GM21576 (cell line): ENCODE results near the gene FAM124A.

Experiments used
- ATAC-seq: cut with Tn5 transposase; IDR thresholded peaks from one replicate; pipeline ENCODE4 v1.9.1; 2021; ENCODE audit warnings: mild to moderate bottlenecking, moderate library complexity; ENCODE audit not compliant: unreplicated experiment

Gene FAM124A

GRCh38 chr13:51240958-51241357 is 18.8 kb downstream of the FAM124A start:
- no peak for ATAC-seq

- ATAC-seq = no peak
Observed at GRCh38 chr13:51241720-51242119, 19.5 kb downstream of the FAM124A start.

- no peak for ATAC-seq
Observed at GRCh38 chr13:51243227-51243626, 21.0 kb downstream of the FAM124A start.

DNA sequence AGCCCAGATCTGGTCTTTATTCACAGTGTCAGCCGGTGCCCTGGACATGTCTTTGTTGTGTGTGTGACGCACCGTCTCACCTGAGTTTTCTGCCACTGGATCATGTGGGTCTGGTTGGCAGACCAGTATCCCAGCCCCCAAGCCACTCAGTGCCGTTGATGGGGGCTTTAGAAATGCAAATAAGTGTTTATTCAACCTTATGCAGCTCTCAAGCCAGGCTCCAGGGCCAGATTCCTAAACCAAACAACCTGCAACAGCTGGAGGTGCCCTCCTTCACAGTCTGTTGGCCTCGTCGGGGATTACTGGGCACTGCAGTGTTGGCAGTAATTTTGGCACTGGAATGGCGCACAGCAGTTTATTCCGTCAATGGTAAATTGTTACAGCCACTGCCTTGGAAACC is 21.6 kb downstream of the FAM124A start:
- no peak for ATAC-seq

DNA sequence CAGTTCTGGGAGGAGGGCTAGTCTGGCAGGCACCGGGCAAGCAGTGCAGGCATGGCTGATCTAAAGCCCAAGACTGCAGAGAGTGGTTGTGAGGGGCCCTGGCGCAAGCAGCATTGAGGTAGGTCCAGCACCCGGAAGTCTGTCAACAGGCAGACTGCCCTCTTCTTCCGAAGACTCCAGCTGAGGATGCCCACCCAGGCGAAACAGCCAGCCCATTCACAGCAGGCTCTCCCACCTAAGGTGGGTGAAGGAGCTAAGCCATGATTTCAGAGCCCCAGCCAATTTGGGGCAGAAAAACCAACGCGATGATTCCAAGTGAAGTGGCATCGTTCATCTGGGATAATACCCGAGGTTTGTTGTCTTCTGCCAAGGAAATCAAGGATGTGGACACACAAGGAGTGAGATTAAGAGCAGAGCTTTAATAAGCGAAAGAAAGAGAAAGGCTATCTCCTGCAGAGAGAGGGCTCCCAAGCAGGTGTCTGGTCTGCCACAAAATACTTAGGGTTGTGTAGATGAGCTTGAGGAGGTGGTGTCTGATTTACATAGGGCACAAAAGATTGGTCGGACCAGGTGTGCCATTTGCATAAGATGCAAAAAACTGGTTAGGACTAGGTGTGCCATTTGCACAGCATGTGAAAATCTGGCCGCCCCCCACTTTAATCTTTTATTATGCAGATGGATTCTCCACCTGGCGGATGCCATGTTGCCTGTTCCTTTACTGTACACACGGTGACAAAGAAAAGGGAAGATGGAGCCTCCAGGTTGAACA is 22.6 kb downstream of the FAM124A start:
- ATAC-seq = no peak

DNA sequence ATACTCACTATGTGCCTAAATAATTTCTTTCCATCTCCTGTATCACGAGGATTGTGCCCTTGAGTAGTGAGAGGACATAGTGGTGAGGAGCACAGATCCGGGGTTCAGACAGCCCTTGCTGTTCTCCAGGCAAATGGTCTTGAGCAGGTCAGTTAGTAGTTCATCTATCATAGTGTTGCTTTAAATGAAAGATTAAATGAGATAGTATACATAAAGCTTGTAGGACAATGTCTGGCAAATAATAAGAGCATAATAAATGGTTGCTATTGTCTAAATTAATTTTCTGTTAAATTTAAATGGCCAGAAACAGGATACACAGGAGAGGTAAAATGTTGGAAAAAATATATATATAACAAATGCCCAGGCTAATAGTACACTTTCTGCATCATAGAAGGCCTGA is 23.4 kb downstream of the FAM124A start:
- ATAC-seq = no peak

- ATAC-seq = no peak
Observed at GRCh38 chr13:51246025-51246417, 23.8 kb downstream of the FAM124A start.

DNA sequence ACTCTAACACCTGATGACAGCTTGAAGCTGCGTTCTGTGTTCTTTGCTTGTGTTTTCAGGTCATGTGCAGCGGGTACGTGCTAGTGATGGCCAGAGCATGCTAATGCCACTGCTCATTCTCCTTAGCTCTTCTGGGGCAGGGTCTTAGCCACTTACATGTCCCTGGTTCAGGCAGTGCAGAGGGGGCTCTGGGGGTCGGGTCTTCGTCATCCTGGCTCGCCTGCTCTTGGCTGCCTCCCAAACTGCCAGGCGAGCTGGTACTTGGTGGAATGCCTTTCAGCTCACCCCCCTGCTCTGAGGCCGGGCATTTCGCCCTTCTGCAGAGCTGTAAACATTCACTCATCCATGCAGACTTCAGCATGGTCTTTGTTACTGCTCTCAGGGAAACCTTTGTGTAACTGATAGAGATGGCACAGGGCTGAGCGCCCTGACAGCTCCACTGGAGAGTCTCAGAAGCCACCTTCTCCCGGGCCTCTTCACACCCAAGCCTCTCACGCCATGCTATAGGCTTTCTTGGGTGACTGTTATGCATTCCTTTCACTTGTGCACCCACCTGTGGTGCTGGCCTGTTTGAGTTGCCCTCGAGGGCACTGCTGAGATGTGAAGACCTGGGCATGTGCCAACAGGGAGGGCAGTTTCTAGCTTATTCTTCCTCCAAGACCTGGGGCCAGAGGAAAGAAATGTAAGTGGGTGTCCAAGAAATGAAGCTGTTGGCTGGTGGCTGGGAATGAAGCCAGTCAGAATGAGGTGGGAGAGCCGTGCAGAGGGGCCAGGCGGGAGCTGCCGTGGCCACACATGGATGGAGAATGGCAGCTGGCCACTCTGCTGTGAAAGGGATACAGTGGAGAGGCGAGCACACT is 24.4 kb downstream of the FAM124A start:
- no peak for ATAC-seq

DNA sequence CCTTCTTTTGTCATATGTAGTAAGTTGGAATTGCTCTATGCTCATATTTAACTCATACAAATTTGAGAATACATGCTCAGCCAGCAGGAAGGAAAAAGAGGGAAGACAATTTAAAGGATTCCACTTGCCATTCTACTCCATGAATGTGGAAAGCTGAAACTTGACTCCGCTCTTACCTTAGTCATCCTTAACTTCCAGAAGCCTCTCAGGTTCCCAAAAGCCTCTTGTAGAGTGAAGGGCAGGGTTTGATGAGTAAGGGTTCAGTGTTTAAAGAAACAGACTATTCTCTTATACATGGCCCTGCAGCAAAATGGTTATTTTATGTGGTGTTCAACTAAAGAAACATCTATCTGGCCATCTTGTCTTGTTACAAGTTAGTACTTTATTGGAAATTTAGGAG is 27.1 kb downstream of the FAM124A start:
- no peak for ATAC-seq

GRCh38 chr13:51249770-51250741 is 27.9 kb downstream of the FAM124A start:
- ATAC-seq = no peak

- no peak for ATAC-seq
Observed at GRCh38 chr13:51251480-51251879, 29.3 kb downstream of the FAM124A start.

DNA sequence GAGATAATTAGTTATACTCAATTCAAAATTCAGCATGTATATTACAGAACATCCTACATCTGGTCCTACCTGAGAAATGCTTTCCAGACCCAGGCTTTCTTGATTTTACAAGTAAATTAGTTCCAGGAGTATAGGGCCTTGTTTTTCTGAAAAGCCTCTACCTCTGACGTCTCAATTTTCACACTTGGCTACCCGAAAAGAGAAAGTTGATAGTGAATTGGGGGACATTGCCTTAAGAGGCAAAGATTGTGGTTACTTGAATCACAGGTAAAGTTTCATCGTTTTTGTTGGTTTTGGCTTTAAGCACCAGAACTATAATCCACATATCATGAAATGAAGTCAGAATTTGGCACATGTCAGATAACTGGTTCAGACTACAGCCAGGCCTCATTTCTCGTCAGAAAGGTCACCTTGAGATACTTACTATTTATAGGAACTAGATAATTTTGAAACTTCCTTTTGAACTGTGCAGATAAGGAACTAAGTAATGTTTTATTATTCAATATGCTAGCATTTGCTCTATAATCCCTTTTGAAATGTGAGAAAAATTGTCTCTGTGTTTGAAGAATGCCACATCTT is 30.8 kb downstream of the FAM124A start:
- ATAC-seq = no peak

DNA sequence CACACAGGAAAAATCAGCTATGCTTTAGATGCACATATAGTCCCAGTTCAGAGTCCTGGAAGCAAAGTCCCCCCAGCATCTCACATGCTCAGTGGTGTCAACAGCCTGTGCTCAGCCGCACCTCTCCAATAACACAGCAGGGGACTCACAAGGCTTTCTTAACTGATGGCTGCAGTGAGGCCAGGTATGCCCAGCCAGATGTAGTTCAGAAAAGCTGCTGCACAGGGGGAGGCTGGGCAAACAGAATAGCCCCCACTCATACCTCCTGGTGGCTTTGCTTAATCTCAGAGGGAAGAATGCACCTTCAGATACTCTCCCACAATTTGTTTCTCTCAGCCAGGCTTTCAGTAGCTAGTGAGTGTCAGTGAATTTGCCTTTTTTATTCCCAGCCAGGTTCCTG is 33.4 kb downstream of the FAM124A start:
- no peak for ATAC-seq

DNA sequence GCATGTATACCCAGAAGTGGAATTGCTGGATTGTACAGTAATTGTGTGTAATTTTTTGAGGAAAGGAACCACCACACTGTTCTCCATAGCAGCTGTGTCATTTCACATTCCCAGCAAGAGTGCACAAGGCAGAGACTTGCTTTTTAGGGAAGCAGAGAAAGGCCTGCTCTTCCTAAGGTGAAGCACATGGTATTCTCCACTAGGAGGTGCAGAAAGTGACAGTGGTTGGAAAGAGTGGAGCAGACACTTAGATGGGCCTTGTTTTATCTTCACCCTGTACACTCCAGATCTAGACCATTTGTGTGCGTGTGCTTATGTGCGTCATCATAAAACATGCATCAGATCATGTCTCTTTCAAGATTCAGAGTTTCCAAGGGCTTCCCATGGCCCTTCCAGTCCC is 35.0 kb downstream of the FAM124A start:
- no peak for ATAC-seq

DNA sequence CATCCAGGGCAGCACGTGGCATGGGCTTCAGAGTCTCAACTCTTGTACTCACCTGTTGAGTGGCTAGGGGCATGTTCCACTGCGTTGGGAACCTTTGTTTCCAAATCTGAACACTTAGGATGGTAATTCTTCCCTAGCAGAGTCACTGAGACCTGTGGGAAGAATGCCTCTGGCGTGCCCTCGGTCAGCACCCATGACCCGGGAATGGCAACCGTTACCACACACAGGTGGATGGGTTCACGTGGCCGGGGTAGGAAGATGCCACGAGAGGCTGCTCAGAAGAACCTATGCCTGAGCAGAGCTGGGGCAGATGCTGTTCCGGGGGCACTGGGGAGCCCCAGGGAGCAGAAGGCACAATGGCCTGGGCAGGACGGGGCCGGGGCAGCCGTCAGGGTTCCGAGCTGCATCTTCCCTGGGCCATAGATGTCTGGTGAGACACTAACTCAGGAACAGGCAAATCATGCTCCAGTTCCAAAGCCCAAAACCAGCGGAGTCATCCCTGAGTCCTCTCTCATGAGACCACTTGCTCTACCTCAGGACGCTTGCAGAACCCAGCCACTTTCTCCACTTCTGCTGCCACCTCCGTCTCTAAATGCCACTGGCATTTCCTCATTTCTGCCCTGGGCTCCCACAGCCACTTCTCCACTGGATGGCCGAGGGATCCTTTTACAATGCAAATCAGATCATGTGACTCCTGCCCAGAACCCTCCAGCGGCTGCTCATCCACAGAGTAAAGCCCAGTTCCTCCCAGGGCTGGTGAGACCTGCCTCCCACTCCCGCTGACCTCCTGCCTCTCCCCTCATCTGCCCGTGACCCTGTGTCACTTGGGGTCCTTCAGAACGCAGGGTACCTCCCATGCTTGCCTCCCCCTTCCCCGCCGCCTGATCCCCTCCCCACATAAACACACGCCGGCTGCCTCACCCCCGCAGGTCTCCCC is 36.7 kb downstream of the FAM124A start:
- ATAC-seq = no peak

- ATAC-seq = no peak
Observed at GRCh38 chr13:51260154-51260553, 38.0 kb downstream of the FAM124A start.

- ATAC-seq = no peak
Observed at GRCh38 chr13:51261610-51262249, 39.5 kb downstream of the FAM124A start.

DNA sequence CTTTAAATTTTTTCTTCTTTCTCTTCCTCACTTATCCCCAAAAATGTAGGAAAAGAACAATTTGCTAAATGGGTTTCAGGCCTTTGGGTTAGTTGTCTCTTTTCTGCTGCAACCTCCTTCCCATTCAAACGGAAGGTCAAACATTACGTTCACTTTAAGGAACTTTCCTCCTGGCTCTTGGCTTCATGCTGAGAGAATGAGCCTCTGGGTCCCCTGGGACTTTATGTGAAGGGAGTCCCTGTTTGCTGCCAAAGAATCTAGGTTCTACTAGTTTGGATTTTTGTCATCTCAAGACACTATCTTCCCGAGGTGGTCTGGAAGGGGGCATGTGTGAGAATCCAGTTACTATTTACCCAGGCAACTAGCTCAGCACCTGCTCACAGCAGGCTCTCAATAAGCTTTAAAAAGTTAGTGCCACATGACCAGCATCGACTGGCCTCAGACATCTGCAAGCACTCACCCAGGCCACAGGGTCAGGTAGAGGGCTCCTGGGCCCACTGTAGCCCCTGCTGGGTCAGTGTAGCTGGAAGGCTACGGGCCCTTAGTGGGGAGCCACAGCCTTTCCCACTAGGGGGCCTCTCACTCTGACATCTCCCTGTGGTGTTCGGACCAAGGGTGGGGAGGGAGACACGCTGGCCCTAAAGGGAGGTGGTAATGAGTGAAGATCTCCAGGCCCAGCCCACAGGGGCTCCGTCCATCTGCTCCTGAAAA is 40.5 kb downstream of the FAM124A start:
- no peak for ATAC-seq
